Body of pancreas (tissue), 4 donors: ENCODE results near the gene PHF19. TPM values are rescaled to one million over a fixed set of nuclear protein-coding genes. Genes with fewer than 3 reads are reported as not detected.

Experiments
- ATAC-seq: fragments of 150-250 bp; one replicate; pipeline ENCODE4 v1.9.1; 2016
- DNase-seq, 4 donors: peaks; one replicate each; pipeline ENCODE4 v3.0.0-alpha.2; 2019
- H3K27ac ChIP-seq, 4 donors: fragments of 200-600 bp; sonication (generic); 1 replicate in 3 of 4; 2 replicates in 1 of 4; pipeline versions ENCODE4 v1.5.1 to v1.6.1; 2016 to 2019; ENCODE audit warnings: mild to moderate bottlenecking in 1 of 4, mixed read lengths in 1 of 4, moderate library complexity in 1 of 4
- H3K27me3 ChIP-seq, 2 donors: fragments of 200-600 bp; sonication (generic); one replicate each; pipeline ENCODE4 v1.6.0; 2016; ENCODE audit warnings: mild to moderate bottlenecking in 1 of 2
- H3K36me3 ChIP-seq, 2 donors: fragments of 200-600 bp; sonication (generic); replicated peaks in 1 of 2; 2 replicates each; pipeline ENCODE4 v1.5.1; 2016; ENCODE audit warnings: low read depth in 2 of 2; ENCODE audit not compliant: insufficient read depth in 1 of 2
- H3K4me1 ChIP-seq: fragments of 200-600 bp; sonication (generic); one replicate; pipeline ENCODE4 v1.6.0; 2016
- H3K4me3 ChIP-seq, 2 donors: fragments of 200-600 bp; sonication (generic); 1 replicate in 1 of 2; 2 replicates in 1 of 2; pipeline ENCODE4 v1.5.1; 2016 to 2019
- H3K9me3 ChIP-seq, 3 donors: fragments of 200-600 bp; sonication (generic); 1 replicate in 2 of 3; 2 replicates in 1 of 3; pipeline ENCODE4 v1.5.1; 2016
- POLR2A ChIP-seq, 3 donors: fragments of 450-650 bp; IDR thresholded peaks; one replicate each; pipeline ENCODE4 v1.6.1; 2016; ENCODE audit warnings: antibody characterized with exemption in 3 of 3, mild to moderate bottlenecking in 2 of 3
- WGBS, 2 donors: methylation state at CpG; one replicate each; pipeline ENCODE4 v1.1.5; 2017; 5-methylcytosine and 5-hydroxymethylcytosine counted together
- intact Hi-C: fragments of 100-400 bp; cut with DNase I; formaldehyde crosslinking; loops from one replicate; pipeline ENCODE4 v1.15.1; 2023
- total RNA-seq, 2 donors: library from RNA; depleted of rRNA; stranded (reverse); fragments of >200 nt; gene quantifications; one replicate each; pipeline ENCODE4 v1.1.0, GENCODE V29; 2016
- TF ChIP-seq, protein P1 (sequence below), 7 experiments: fragments of 450-650 bp in 4 of 7; fragments of 200-600 bp in 3 of 7; sonication (generic) in 3 of 7; IDR thresholded peaks; one replicate each; pipeline ENCODE4 v1.5.1; 2016 to 2019; ENCODE audit warnings: antibody characterized with exemption in 7 of 7

Gene PHF19
- total RNA-seq, 2 donors from 2014 or later = 5.4 to 6.9 TPM

DNA sequence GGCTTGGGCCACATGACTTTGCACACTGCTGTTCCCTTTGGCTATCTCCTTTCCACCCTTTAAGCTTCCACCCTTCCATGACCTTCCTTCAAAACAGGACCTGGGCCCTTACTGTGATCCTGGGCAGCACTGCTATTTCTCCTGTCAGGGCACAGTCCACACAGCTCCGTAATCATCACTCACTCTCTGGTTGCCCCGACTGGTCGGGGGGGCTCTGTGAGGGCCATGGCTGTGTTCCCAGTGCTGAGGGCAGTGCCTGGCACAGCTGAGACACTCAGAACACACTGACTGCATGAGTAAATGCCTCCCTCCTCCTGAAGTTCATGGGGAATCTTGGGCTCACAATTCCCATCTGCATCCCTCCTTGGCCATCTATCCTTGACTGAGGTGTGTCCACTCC, 37.4 kb upstream of the PHF19 start:
- no peaks in the 10 kb centered on the region for H3K36me3 ChIP-seq
- H3K4me1 ChIP-seq = no peaks in the 10 kb centered on the region
- no peaks in the 10 kb centered on the region for H3K9me3 ChIP-seq
- intact Hi-C loops = loop anchor here (10.0 kb wide), 1 partner anchor 60 kb away; no protein-coding TSS in a partner anchor
- no peaks in the 10 kb centered on the region for H3K27me3 ChIP-seq
- ATAC-seq = no peak
- no peak for DNase-seq
- H3K4me3 ChIP-seq = no peak overlapping the region
- WGBS, 2 donors = 62 to 63% methylated on average over 3 of the region's 3 CpGs
- TF ChIP-seq, protein P1, sequence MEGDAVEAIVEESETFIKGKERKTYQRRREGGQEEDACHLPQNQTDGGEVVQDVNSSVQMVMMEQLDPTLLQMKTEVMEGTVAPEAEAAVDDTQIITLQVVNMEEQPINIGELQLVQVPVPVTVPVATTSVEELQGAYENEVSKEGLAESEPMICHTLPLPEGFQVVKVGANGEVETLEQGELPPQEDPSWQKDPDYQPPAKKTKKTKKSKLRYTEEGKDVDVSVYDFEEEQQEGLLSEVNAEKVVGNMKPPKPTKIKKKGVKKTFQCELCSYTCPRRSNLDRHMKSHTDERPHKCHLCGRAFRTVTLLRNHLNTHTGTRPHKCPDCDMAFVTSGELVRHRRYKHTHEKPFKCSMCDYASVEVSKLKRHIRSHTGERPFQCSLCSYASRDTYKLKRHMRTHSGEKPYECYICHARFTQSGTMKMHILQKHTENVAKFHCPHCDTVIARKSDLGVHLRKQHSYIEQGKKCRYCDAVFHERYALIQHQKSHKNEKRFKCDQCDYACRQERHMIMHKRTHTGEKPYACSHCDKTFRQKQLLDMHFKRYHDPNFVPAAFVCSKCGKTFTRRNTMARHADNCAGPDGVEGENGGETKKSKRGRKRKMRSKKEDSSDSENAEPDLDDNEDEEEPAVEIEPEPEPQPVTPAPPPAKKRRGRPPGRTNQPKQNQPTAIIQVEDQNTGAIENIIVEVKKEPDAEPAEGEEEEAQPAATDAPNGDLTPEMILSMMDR (IDR thresholded peaks at IDR 0.05) = no peak
- no peak for TF ChIP-seq POLR2A (IDR thresholded peaks at IDR 0.05)
- no peak overlapping the region for H3K27ac ChIP-seq

DNA sequence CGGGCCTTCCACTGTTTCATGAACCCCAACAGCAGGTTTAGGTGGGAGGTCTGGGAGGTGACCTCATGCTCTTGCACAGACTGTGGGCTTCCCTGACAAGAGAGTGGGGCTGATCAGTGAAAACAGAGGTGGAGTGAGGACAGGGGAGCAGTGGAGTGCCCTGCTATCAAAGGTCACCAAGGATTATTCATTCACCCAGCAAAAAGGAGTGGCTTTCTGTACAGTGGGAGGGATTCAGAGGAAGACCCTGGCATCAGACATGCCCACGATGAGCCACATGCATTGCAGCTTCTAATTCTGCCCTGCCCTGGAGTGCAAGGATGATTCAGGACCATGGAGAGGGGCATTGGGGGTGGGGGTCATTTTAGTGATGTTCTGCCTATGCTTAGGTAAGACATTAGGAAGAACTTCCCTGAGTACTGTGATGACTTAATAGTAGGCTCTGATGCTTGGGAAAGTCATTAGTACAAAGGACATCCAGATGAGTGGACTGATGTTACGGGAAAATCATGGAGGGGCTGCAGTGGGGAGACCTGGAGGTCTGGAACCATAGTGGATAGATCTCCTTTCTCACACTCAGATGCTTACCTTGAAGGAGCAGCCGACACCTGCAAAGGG, 36.8 kb upstream of the PHF19 start:
- H3K4me3 ChIP-seq = no peak overlapping the region
- H3K27ac ChIP-seq = no peak overlapping the region
- TF ChIP-seq, protein P1 (IDR thresholded peaks at IDR 0.05) = no peak
- no peak for TF ChIP-seq POLR2A (IDR thresholded peaks at IDR 0.05)
- ATAC-seq (no peak), DNase-seq (no peak)
- H3K36me3 ChIP-seq = no peaks in the 10 kb centered on the region
- 94 to 95% methylated on average over 3 to 4 of the region's 4 CpGs for WGBS, 2 donors
- intact Hi-C loops = loop anchor here (10.0 kb wide), 1 partner anchor 61 kb away; no protein-coding TSS in a partner anchor
- no peaks in the 10 kb centered on the region for H3K4me1 ChIP-seq
- H3K9me3 ChIP-seq = no peaks in the 10 kb centered on the region
- H3K27me3 ChIP-seq = no peaks in the 10 kb centered on the region

DNA sequence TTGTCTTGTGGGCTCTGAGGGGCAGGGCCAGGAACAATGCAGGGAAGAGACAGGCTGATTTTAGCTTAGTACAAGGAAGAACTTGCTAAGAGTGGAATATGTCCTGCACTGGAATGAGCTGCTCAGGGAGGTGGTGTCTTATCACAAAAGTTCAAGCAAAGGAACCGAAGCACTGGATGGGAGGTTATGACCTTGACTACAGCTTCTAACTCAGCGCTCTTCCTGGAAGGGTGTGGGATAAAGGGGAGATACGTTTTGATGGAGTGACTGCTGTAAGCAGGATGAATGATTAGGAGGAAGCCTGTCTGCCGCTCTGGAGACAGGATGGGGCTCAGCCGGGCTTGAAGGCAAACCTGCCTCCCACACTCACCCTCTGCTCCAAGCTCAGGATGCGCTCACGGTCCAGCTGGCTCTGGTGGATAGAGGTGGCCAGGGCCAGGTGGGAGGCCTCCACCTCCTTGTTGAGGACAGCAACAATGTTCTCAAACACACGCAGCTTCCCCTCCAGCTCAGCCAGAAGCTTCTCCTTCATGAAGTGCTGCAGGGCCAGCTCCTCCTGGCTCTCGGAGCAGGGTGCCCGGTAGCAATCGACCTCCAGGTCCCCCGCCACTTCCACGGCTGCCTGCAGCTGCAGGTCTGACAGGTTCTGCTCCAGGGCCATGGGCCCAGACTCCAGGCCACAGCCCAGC, 36.1 kb upstream of the PHF19 start:
- no peaks in the 10 kb centered on the region for H3K4me1 ChIP-seq
- no peak for ATAC-seq
- intact Hi-C loops = loop anchor here (10.0 kb wide), 1 partner anchor 62 kb away; no protein-coding TSS in a partner anchor
- no peak for DNase-seq
- H3K9me3 ChIP-seq = no peaks in the 10 kb centered on the region
- H3K27ac ChIP-seq = no peak overlapping the region
- WGBS, 2 donors = 84 to 90% methylated on average over 6 to 13 of the region's 13 CpGs
- H3K4me3 ChIP-seq = no peak overlapping the region
- no peaks in the 10 kb centered on the region for H3K36me3 ChIP-seq
- H3K27me3 ChIP-seq = no peaks in the 10 kb centered on the region
- no peak for TF ChIP-seq POLR2A (IDR thresholded peaks at IDR 0.05)
- TF ChIP-seq, protein P1 (IDR thresholded peaks at IDR 0.05) = no peak

DNA sequence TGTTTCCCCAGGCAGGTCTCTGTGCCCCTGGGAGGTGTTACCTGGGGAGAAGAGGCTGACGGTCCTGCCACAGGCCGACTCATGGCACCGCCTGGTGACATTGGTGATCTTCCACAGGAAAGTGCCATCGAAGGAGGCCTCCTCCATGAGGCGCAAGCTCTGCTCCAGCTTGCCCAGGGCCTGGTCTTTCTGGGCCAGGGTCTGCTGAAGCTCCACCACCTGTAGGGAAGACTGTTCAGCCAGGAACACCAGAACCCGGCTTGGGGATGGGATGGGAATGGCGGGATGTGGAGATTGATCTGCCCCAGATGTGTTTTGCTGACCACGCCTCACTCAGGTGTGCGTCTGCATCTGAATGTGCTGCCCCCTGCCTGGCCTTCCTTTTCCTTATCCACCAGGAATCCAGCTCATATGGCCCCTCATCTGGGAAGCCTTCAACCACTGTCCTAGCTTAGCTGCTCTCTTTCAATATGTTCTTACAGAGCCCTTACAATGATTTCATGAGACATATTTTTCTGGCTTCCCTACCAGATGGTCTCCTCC, 34.4 kb upstream of the PHF19 start:
- 81 to 89% methylated on average over 2 to 9 of the region's 9 CpGs for WGBS, 2 donors
- TF ChIP-seq, protein P1 (IDR thresholded peaks at IDR 0.05) = no peak
- no peak for TF ChIP-seq POLR2A (IDR thresholded peaks at IDR 0.05)
- Histone ChIP-seq H3K27me3 (no peaks in the 10 kb centered on the region), H3K36me3 (no peaks in the 10 kb centered on the region), H3K4me1 (no peaks in the 10 kb centered on the region), H3K9me3 (no peaks in the 10 kb centered on the region), H3K4me3 (no peak overlapping the region), H3K27ac (no peak overlapping the region)
- intact Hi-C loops = loop anchor here (10.0 kb wide), 1 partner anchor 63 kb away; no protein-coding TSS in a partner anchor
- DNase-seq = no peak
- ATAC-seq = no peak
